H1 (cell line): ENCODE results near the gene NAPG. TPM values are rescaled to one million over a fixed set of nuclear protein-coding genes. Genes with fewer than 3 reads are reported as not detected.

Source experiments
- CTCF ChIA-PET: fragments of 300-600 bp; sonication (Branson Sonifier 250); formaldehyde crosslinking; loops from one replicate; lab custom pipeline; 2021; ENCODE audit not compliant: partially characterized antibody; lab: Charles Lee
- POLR2A ChIA-PET: fragments of 300-600 bp; sonication (Branson Sonifier 250); formaldehyde crosslinking; loops from one replicate; lab custom pipeline; 2021; ENCODE audit warnings: inconsistent platforms; ENCODE audit not compliant: partially characterized antibody; lab: Charles Lee
- DNase-seq, 2 experiments: peaks; one replicate each; pipeline versions ENCODE4 v3.0.0 to v3.0.0-alpha.2; 2010 to 2022; ENCODE audit warnings: low spot score in 2 of 2, low read depth in 1 of 2, mixed read lengths in 1 of 2
- FAIRE-seq: peaks from 2 replicates; lab custom pipeline; 2011; peaks lifted over from hg19 to GRCh38; lab: Jason Lieb, UNC
- H2AFZ ChIP-seq: 2 replicates; pipeline ENCODE4 v1.8.1; 2012; ENCODE audit warnings: low read length, inconsistent platforms
- H2AK5ac ChIP-seq: 2 replicates; pipeline ENCODE4 v1.6.1; 2013; ENCODE audit warnings: low read depth, low read length
- H2BK120ac ChIP-seq: replicated peaks from 2 replicates; pipeline ENCODE3; 2013; ENCODE audit warnings: low read depth, low read length, inconsistent platforms
- H2BK12ac ChIP-seq: 2 replicates; pipeline ENCODE4 v1.6.1; 2013; ENCODE audit warnings: low read depth, low read length
- H2BK15ac ChIP-seq: 2 replicates; pipeline ENCODE4 v1.6.1; 2013; ENCODE audit warnings: low read length
- H2BK20ac ChIP-seq: 2 replicates; pipeline ENCODE4 v1.6.1; 2013; ENCODE audit warnings: low read length
- H2BK5ac ChIP-seq: 2 replicates; pipeline ENCODE4 v1.6.1; 2013; ENCODE audit warnings: low read depth, low read length
- H3K14ac ChIP-seq: 2 replicates; pipeline ENCODE4 v1.6.1; 2013; ENCODE audit warnings: inconsistent platforms; ENCODE audit not compliant: insufficient read length
- H3K18ac ChIP-seq: 2 replicates; pipeline ENCODE4 v1.6.1; 2013; ENCODE audit warnings: low read length; ENCODE audit errors: extremely low read depth
- H3K23ac ChIP-seq: 2 replicates; pipeline ENCODE4 v1.6.1; 2013; ENCODE audit warnings: inconsistent platforms; ENCODE audit not compliant: insufficient read length
- H3K23me2 ChIP-seq: 2 replicates; pipeline ENCODE4 v1.6.1; 2013; ENCODE audit warnings: low read depth, low read length
- H3K27ac ChIP-seq: 2 replicates; pipeline ENCODE4 v1.6.1; 2011; ENCODE audit warnings: low read depth, low read length, inconsistent platforms
- H3K27me3 ChIP-seq, 4 experiments: replicated peaks in 1 of 4; 1 replicate in 1 of 4; 2 replicates in 3 of 4; pipeline versions ENCODE4 v1.6.1 to v1.8.1; 2011 to 2013; ENCODE audit warnings: low read length in 3 of 4, mild to moderate bottlenecking in 3 of 4, inconsistent platforms in 2 of 4, mixed read lengths in 2 of 4, moderate library complexity in 1 of 4; ENCODE audit not compliant: control insufficient read depth in 3 of 4, insufficient read depth in 3 of 4; ENCODE audit errors: extremely low read depth in 1 of 4
- H3K36me3 ChIP-seq, 4 experiments: 2 replicates each; pipeline versions ENCODE4 v1.6.1 to v1.8.1; 2011 to 2013; ENCODE audit warnings: mild to moderate bottlenecking in 4 of 4, low read length in 3 of 4, moderate library complexity in 2 of 4, control low read depth in 1 of 4, inconsistent platforms in 1 of 4; ENCODE audit not compliant: insufficient read depth in 4 of 4, control insufficient read depth in 2 of 4
- H3K4ac ChIP-seq: replicated peaks from 2 replicates; pipeline ENCODE3; 2013; ENCODE audit warnings: low read length, low read depth, mixed read lengths, inconsistent platforms; ENCODE audit not compliant: insufficient read length
- H3K4me1 ChIP-seq, 4 experiments: replicated peaks in 1 of 4; 1 replicate in 1 of 4; 2 replicates in 3 of 4; pipeline versions ENCODE4 v1.6.1 to v1.8.1; 2011 to 2013; ENCODE audit warnings: low read length in 3 of 4, inconsistent platforms in 2 of 4, mixed read lengths in 1 of 4; ENCODE audit not compliant: insufficient read depth in 4 of 4, control insufficient read depth in 3 of 4
- H3K4me2 ChIP-seq, 2 experiments: 2 replicates each; pipeline versions ENCODE4 v1.6.1 to v1.8.1; 2011 to 2013; ENCODE audit warnings: low read depth in 2 of 2, low read length in 2 of 2, control low read depth in 1 of 2, inconsistent platforms in 1 of 2, mild to moderate bottlenecking in 1 of 2; ENCODE audit not compliant: insufficient read depth in 1 of 2
- H3K4me3 ChIP-seq, 4 experiments: fragments of 200-600, 300-600 bp in 1 of 4; sonication (generic), shearing (Covaris generic), sonication (Bioruptor Twin) in 1 of 4; 2 replicates each; pipeline versions ENCODE4 v1.5.1 to v1.8.1; 2011 to 2016; ENCODE audit warnings: low read length in 4 of 4, low read depth in 3 of 4, control low read depth in 2 of 4, inconsistent platforms in 2 of 4, mild to moderate bottlenecking in 2 of 4, mixed read lengths in 1 of 4, moderate library complexity in 1 of 4; ENCODE audit not compliant: insufficient read depth in 2 of 4; ENCODE audit errors: extremely low read depth in 1 of 4
- H3K56ac ChIP-seq: replicated peaks from 2 replicates; pipeline ENCODE3; 2013; ENCODE audit warnings: low read depth, mild to moderate bottlenecking, mixed read lengths, low read length, inconsistent platforms; ENCODE audit not compliant: insufficient read length
- H3K79me1 ChIP-seq: 2 replicates; pipeline ENCODE4 v1.6.1; 2013; ENCODE audit warnings: low read depth, low read length, control low read depth
- H3K79me2 ChIP-seq, 2 experiments: 2 replicates each; pipeline versions ENCODE4 v1.6.1 to v1.8.1; 2012 to 2013; ENCODE audit warnings: low read length in 2 of 2, mild to moderate bottlenecking in 2 of 2, inconsistent platforms in 1 of 2; ENCODE audit not compliant: insufficient read depth in 2 of 2, control insufficient read depth in 1 of 2
- H3K9ac ChIP-seq, 4 experiments: replicated peaks in 1 of 4; 1 replicate in 1 of 4; 2 replicates in 3 of 4; pipeline versions ENCODE4 v1.6.1 to v1.8.1; 2011 to 2013; ENCODE audit warnings: low read depth in 3 of 4, low read length in 3 of 4, control low read depth in 2 of 4, mild to moderate bottlenecking in 2 of 4, moderate library complexity in 2 of 4, inconsistent platforms in 1 of 4; ENCODE audit errors: extremely low read depth in 1 of 4
- H3K9me3 ChIP-seq, 2 experiments: 2 replicates each; pipeline versions ENCODE4 v1.6.1 to v1.8.1; 2012 to 2013; ENCODE audit warnings: mild to moderate bottlenecking in 2 of 2, moderate library complexity in 2 of 2, control low read depth in 1 of 2, inconsistent platforms in 1 of 2, low read depth in 1 of 2, low read length in 1 of 2, mixed read lengths in 1 of 2; ENCODE audit not compliant: insufficient read depth in 2 of 2
- H4K20me1 ChIP-seq, 2 experiments: replicated peaks in 1 of 2; 2 replicates each; pipeline versions ENCODE3 to v1.8.1; 2011 to 2013; ENCODE audit warnings: inconsistent platforms in 2 of 2, low read length in 2 of 2, mild to moderate bottlenecking in 1 of 2; ENCODE audit not compliant: insufficient read depth in 2 of 2, control insufficient read depth in 1 of 2
- H4K5ac ChIP-seq: 2 replicates; pipeline ENCODE4 v1.6.1; 2013; ENCODE audit warnings: low read length, low read depth, mixed read lengths, inconsistent platforms; ENCODE audit not compliant: insufficient read length
- H4K8ac ChIP-seq: 2 replicates; pipeline ENCODE4 v1.8.0; 2013; ENCODE audit warnings: mild to moderate bottlenecking, moderate library complexity, low read length, inconsistent platforms; ENCODE audit not compliant: insufficient read depth; ENCODE audit errors: extremely low read depth
- H4K91ac ChIP-seq: replicated peaks from 2 replicates; pipeline ENCODE3; 2013; ENCODE audit warnings: low read length, mixed read lengths, inconsistent platforms; ENCODE audit not compliant: insufficient read length
- WGBS, 2 experiments: shearing (Covaris generic) in 1 of 2; methylation state at CpG; one replicate each; pipeline versions ENCODE4 v1.1.6 to v1.1.7; 2013 to 2015; ENCODE audit warnings: low lambda C conversion rate in 2 of 2, mixed read lengths in 2 of 2, inconsistent platforms in 1 of 2, low coverage in 1 of 2, missing lambda C conversion rate in 1 of 2; ENCODE audit not compliant: insufficient replicate concordance in 2 of 2, insufficient coverage in 1 of 2, insufficient read length in 1 of 2; ENCODE audit errors: extremely low coverage in 1 of 2, missing lambda C conversion rate in 1 of 2; 5-methylcytosine and 5-hydroxymethylcytosine counted together
- polyA plus RNA-seq, 7 experiments: library from polyadenylated mRNA; depleted of rRNA in 3 of 7; stranded (reverse) in 5 of 7; unstranded in 2 of 7; fragments of >200 nt in 5 of 7; fragments of 200-250 nt in 2 of 7; gene quantifications; 1 replicate in 5 of 7; 2 replicates in 1 of 7; 4 replicates in 1 of 7; pipeline versions ENCODE4 v1.2.1 to v1.2.3, GENCODE V29; 2011 to 2013; ENCODE audit warnings: missing spikeins in 2 of 7, mixed read lengths in 2 of 7
- total RNA-seq: library from RNA; stranded (reverse); fragmentation: NEBNext Ultra II Directional; extraction: Animal tissue kit (Norgen Biotek cat#: 25700); gene quantifications from 2 replicates; pipeline ENCODE4 v1.2.1, GENCODE V29; 2021
- TF ChIP-seq, protein P1 (sequence below): IDR thresholded peaks from 2 replicates; pipeline ENCODE4 v1.6.1; 2011; ENCODE audit warnings: low read depth, mild to moderate bottlenecking, low read length; ENCODE audit not compliant: insufficient read depth

Gene NAPG
- total and polyA plus RNA-seq, 2 of the 8 experiments (the other 6 are each of a cell fraction or from before 2014, with no cell fraction given), result 8.0 to 23.5 TPM

GRCh38 chr18:10591896-10592295 lies 66.1 kb downstream of the NAPG start:
- Histone ChIP-seq H3K4me2 (no peak overlapping the region), H3K79me1 (no peaks in the 10 kb centered on the region), H3K36me3 (no peaks in the 10 kb centered on the region), H3K79me2 (no peaks in the 10 kb centered on the region), H3K14ac (no peak overlapping the region), H2AK5ac (no peak overlapping the region), H3K9me3 (no peaks in the 10 kb centered on the region), H4K5ac (no peak overlapping the region), H3K4ac (no peak overlapping the region), H3K23ac (no peak overlapping the region), H4K20me1 (no peaks in the 10 kb centered on the region), H2BK5ac (no peak overlapping the region), H3K27me3 (no peaks in the 10 kb centered on the region), H4K91ac (no peak overlapping the region), H2AFZ (no peak overlapping the region), H3K4me3 (no peak overlapping the region), H2BK20ac (no peak overlapping the region), H3K27ac (no peak overlapping the region), H4K8ac (no peak overlapping the region), H2BK12ac (no peak overlapping the region), H3K9ac (no peak overlapping the region), H3K18ac (no peak overlapping the region), H2BK15ac (no peak overlapping the region), H3K56ac (no peak overlapping the region), H2BK120ac (no peak overlapping the region), H3K4me1 (no peaks in the 10 kb centered on the region), H3K23me2 (no peaks in the 10 kb centered on the region)
- DNase-seq (no peak), FAIRE-seq (no peak)
- TF ChIP-seq, protein P1, sequence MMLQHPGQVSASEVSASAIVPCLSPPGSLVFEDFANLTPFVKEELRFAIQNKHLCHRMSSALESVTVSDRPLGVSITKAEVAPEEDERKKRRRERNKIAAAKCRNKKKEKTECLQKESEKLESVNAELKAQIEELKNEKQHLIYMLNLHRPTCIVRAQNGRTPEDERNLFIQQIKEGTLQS, result no peak
- ChIA-PET POLR2A (no interaction called here), CTCF (interaction anchor here (0.9 kb wide), 1 partner anchor 33 kb away, joined by 3 read pairs; no protein-coding TSS in a partner anchor)
- WGBS, 2 experiments, result 87% methylated on average over 3 of the region's 3 CpGs; no CpG with 5 or more reads in 1 of the 2 experiments
